Mucosa of stomach (tissue), 1 donor: ENCODE results near the gene ITM2B.
"Not testable (repeated sequence)": the region's sequence is repeated elsewhere in the genome, so short reads cannot be mapped to it uniquely, and the experiment has no call there.

Source experiments
- H3K27me3 ChIP-seq: one replicate; pipeline ENCODE4 v1.7.0; 2013; ENCODE audit warnings: mild to moderate bottlenecking, low read length; ENCODE audit not compliant: control insufficient read depth, insufficient read depth
- H3K36me3 ChIP-seq: one replicate; pipeline ENCODE4 v1.7.0; 2013; ENCODE audit warnings: low read length; ENCODE audit not compliant: control insufficient read depth, insufficient read depth
- H3K4me1 ChIP-seq: one replicate; pipeline ENCODE4 v1.7.0; 2013; ENCODE audit warnings: mild to moderate bottlenecking, low read length; ENCODE audit not compliant: control insufficient read depth, insufficient read depth
- H3K4me3 ChIP-seq: one replicate; pipeline ENCODE4 v1.7.0; 2013; ENCODE audit warnings: low read length
- H3K9ac ChIP-seq: one replicate; pipeline ENCODE4 v1.7.0; 2013; ENCODE audit warnings: mild to moderate bottlenecking, low read length, moderate library complexity
- H3K9me3 ChIP-seq: one replicate; pipeline ENCODE4 v1.7.0; 2013; ENCODE audit warnings: mild to moderate bottlenecking, low read length, moderate library complexity; ENCODE audit not compliant: control insufficient read depth
- donor health status: Pancreatic carcinoma.

ITM2B gene

GRCh38 chr13:48210178-48210577 is 22.8 kb upstream of the ITM2B start:
- no peak overlapping the region for H3K9ac ChIP-seq
- no peaks in the 10 kb centered on the region for H3K9me3 ChIP-seq
- no peaks in the 10 kb centered on the region for H3K4me1 ChIP-seq
- no peak overlapping the region for H3K4me3 ChIP-seq
- H3K36me3 ChIP-seq, result no peaks in the 10 kb centered on the region
- H3K27me3 ChIP-seq, result no peaks in the 10 kb centered on the region

GRCh38 chr13:48214519-48215121 is 18.4 kb upstream of the ITM2B start:
- Histone ChIP-seq H3K9me3 (no peaks in the 10 kb centered on the region), H3K4me3 (no peak overlapping the region), H3K4me1 (no peaks in the 10 kb centered on the region), H3K27me3 (no peaks in the 10 kb centered on the region), H3K36me3 (no peaks in the 10 kb centered on the region), H3K9ac (no peak overlapping the region)

- H3K9ac ChIP-seq, H3K4me1 ChIP-seq, H3K4me3 ChIP-seq, H3K9me3 ChIP-seq, H3K36me3 ChIP-seq, H3K27me3 ChIP-seq: not testable (repeated sequence)
Measured at GRCh38 chr13:48215511-48216203, 17.3 kb upstream of the ITM2B start.

GRCh38 chr13:48216204-48216711 is 16.7 kb upstream of the ITM2B start:
- H3K36me3 ChIP-seq, result no peaks in the 10 kb centered on the region
- H3K4me1 ChIP-seq, result no peaks in the 10 kb centered on the region
- no peaks in the 10 kb centered on the region for H3K9me3 ChIP-seq
- no peak overlapping the region for H3K4me3 ChIP-seq
- no peak overlapping the region for H3K9ac ChIP-seq
- H3K27me3 ChIP-seq, result no peaks in the 10 kb centered on the region

GRCh38 chr13:48220592-48220980 is 12.4 kb upstream of the ITM2B start:
- Histone ChIP-seq H3K4me3 (no peak overlapping the region), H3K9ac (no peak overlapping the region), H3K36me3 (no peaks in the 10 kb centered on the region), H3K9me3 (no peaks in the 10 kb centered on the region), H3K27me3 (no peaks in the 10 kb centered on the region), H3K4me1 (peaks cover 5% of the 10 kb centered on the region)

GRCh38 chr13:48220981-48221685 is 11.9 kb upstream of the ITM2B start:
- Histone ChIP-seq H3K4me1 (peaks cover 5% of the 10 kb centered on the region), H3K36me3 (no peaks in the 10 kb centered on the region), H3K9me3 (no peaks in the 10 kb centered on the region), H3K4me3 (no peak overlapping the region), H3K9ac (no peak overlapping the region), H3K27me3 (no peaks in the 10 kb centered on the region)

- H3K9me3 ChIP-seq, result no peaks in the 10 kb centered on the region
- no peak overlapping the region for H3K4me3 ChIP-seq
- no peak overlapping the region for H3K9ac ChIP-seq
- H3K27me3 ChIP-seq, result no peaks in the 10 kb centered on the region
- no peaks in the 10 kb centered on the region for H3K36me3 ChIP-seq
- peaks cover 5% of the 10 kb centered on the region for H3K4me1 ChIP-seq
Measured at GRCh38 chr13:48221686-48222187, 11.3 kb upstream of the ITM2B start.

GRCh38 chr13:48222358-48223301 is 10.4 kb upstream of the ITM2B start:
- H3K27me3 ChIP-seq, result no peaks in the 10 kb centered on the region
- H3K36me3 ChIP-seq, result no peaks in the 10 kb centered on the region
- H3K4me1 ChIP-seq, result peaks cover 5% of the 10 kb centered on the region
- H3K9me3 ChIP-seq, result no peaks in the 10 kb centered on the region
- H3K9ac ChIP-seq, result peak overlapping the region; percentile 4
- no peak overlapping the region for H3K4me3 ChIP-seq

- Histone ChIP-seq H3K36me3 (no peaks in the 10 kb centered on the region), H3K9ac (no peak overlapping the region), H3K4me3 (no peak overlapping the region), H3K4me1 (peaks cover 5% of the 10 kb centered on the region), H3K9me3 (no peaks in the 10 kb centered on the region), H3K27me3 (no peaks in the 10 kb centered on the region)
Measured at GRCh38 chr13:48224701-48225100, 8.3 kb upstream of the ITM2B start.

- Histone ChIP-seq H3K9ac (no peak overlapping the region), H3K36me3 (no peaks in the 10 kb centered on the region), H3K4me1 (peaks cover 20% of the 10 kb centered on the region), H3K4me3 (no peak overlapping the region), H3K9me3 (no peaks in the 10 kb centered on the region), H3K27me3 (no peaks in the 10 kb centered on the region)
Measured at GRCh38 chr13:48230541-48230940, 2.5 kb upstream of the ITM2B start.

GRCh38 chr13:48231080-48231479 is 1.9 kb upstream of the ITM2B start:
- no peaks in the 10 kb centered on the region for H3K36me3 ChIP-seq
- peaks cover 25% of the 10 kb centered on the region for H3K4me1 ChIP-seq
- no peak overlapping the region for H3K4me3 ChIP-seq
- no peak overlapping the region for H3K9ac ChIP-seq
- H3K27me3 ChIP-seq, result no peaks in the 10 kb centered on the region
- no peaks in the 10 kb centered on the region for H3K9me3 ChIP-seq
